K562 (cell line): ENCODE data around the gene ATG12. TPM values are rescaled to one million over a fixed set of nuclear protein-coding genes. Genes with fewer than 3 reads are reported as not detected.

Experiments used
- ATAC-seq: fragments of 200-7000 bp; cut with Tn5 transposase; 3 replicates; pipeline ENCODE4 v1.9.1; 2020; ENCODE audit warnings: moderate library complexity
- BruUV-seq: library from RNA; stranded (reverse); fragments of 400-500 nt; replicated peaks from 2 replicates; lab custom pipeline; 2021; lab: Mats Ljungman, UMichigan
- CTCF ChIA-PET: fragments of 300-600 bp; formaldehyde crosslinking; extraction: SDS; loops from one replicate; lab custom pipeline; 2021; ENCODE audit warnings: low intra/inter-chr PET ratio; lab: Yijun Ruan, JAX
- POLR2A ChIA-PET: fragments of 300-600, 350-650 bp; sonication (Branson Sonifier 250); formaldehyde crosslinking; extraction: SDS; loops from one replicate; lab custom pipeline; 2021; ENCODE audit warnings: antibody characterized with exemption, inconsistent platforms; lab: Yijun Ruan, JAX
- DNase-seq, 4 experiments: peaks; one replicate each; pipeline versions ENCODE4 v3.0.0 to v3.0.0-alpha.2; 2011 to 2018; ENCODE audit warnings: low spot score in 3 of 4, mixed read lengths in 3 of 4; ENCODE audit errors: extremely low read depth in 1 of 4
- FAIRE-seq: peaks from 2 replicates; lab custom pipeline; 2011; peaks lifted over from hg19 to GRCh38; lab: Jason Lieb, UNC
- H2AFZ ChIP-seq: 2 replicates; pipeline ENCODE4 v1.6.0; 2011; ENCODE audit warnings: low read depth, low read length, control low read depth, inconsistent platforms
- H3K27ac ChIP-seq: fragments of 200-600 bp; 3 replicates; pipeline ENCODE4 v1.8.0; 2011; ENCODE audit warnings: low read depth, mild to moderate bottlenecking, control low read depth, inconsistent platforms, low read length, moderate library complexity, mixed read lengths; ENCODE audit errors: extremely low read depth
- H3K27me3 ChIP-seq, 2 experiments: fragments of 300-600 bp in 1 of 2; 2 replicates in 1 of 2; 3 replicates in 1 of 2; pipeline versions ENCODE4 v1.6.0 to v1.8.0; 2011; ENCODE audit warnings: inconsistent platforms in 2 of 2, low read length in 2 of 2, mild to moderate bottlenecking in 1 of 2, mixed read lengths in 1 of 2, moderate library complexity in 1 of 2; ENCODE audit not compliant: control insufficient read depth in 2 of 2, insufficient read depth in 2 of 2
- H3K36me3 ChIP-seq: fragments of 300-600 bp; 3 replicates; pipeline ENCODE4 v1.8.0; 2011; ENCODE audit warnings: mild to moderate bottlenecking, low read length, inconsistent platforms; ENCODE audit not compliant: control insufficient read depth, insufficient read depth
- H3K4me1 ChIP-seq, 2 experiments: fragments of 200-600 bp in 1 of 2; replicated peaks in 1 of 2; 2 replicates in 1 of 2; 3 replicates in 1 of 2; pipeline versions ENCODE4 v1.5.1 to v1.8.0; 2011; ENCODE audit warnings: inconsistent platforms in 2 of 2, low read length in 2 of 2, mild to moderate bottlenecking in 1 of 2, mixed read lengths in 1 of 2, moderate library complexity in 1 of 2; ENCODE audit not compliant: control insufficient read depth in 2 of 2, insufficient read depth in 2 of 2
- H3K4me2 ChIP-seq: 2 replicates; pipeline ENCODE4 v1.6.1; 2011; ENCODE audit warnings: low read length, control low read depth, inconsistent platforms, mixed read lengths; ENCODE audit not compliant: insufficient read depth
- H3K4me3 ChIP-seq: fragments of 200-600 bp; sonication (generic), shearing (Covaris generic); 2 replicates; pipeline ENCODE4 v1.5.1; 2016; ENCODE audit warnings: control low read depth, inconsistent platforms
- H3K79me2 ChIP-seq: fragments of 200-600 bp; 3 replicates; pipeline ENCODE4 v1.8.0; 2011; ENCODE audit warnings: low read length, inconsistent platforms; ENCODE audit not compliant: control insufficient read depth, insufficient read depth
- H3K9ac ChIP-seq, 2 experiments: 2 replicates each; pipeline versions ENCODE4 v1.6.0 to v1.6.1; 2011; ENCODE audit warnings: low read depth in 2 of 2, low read length in 2 of 2, control low read depth in 1 of 2, inconsistent platforms in 1 of 2, mild to moderate bottlenecking in 1 of 2, mixed read lengths in 1 of 2; ENCODE audit not compliant: insufficient read depth in 1 of 2
- H3K9me1 ChIP-seq: one replicate; pipeline ENCODE4 v1.6.0; 2011; ENCODE audit warnings: inconsistent platforms, mild to moderate bottlenecking, low read length, moderate library complexity; ENCODE audit not compliant: control insufficient read depth, insufficient read depth
- H3K9me3 ChIP-seq: replicated peaks from 2 replicates; pipeline ENCODE4 v1.5.1; 2011; ENCODE audit warnings: low read depth, low read length, inconsistent platforms; ENCODE audit not compliant: control insufficient read depth, insufficient read depth
- H4K20me1 ChIP-seq: replicated peaks from 2 replicates; pipeline ENCODE4 v1.6.1; 2011; ENCODE audit warnings: low read length, inconsistent platforms, mixed read lengths; ENCODE audit not compliant: control insufficient read depth, insufficient read depth
- GATAD2B ChIP-seq: fragments of 450-650 bp; IDR thresholded peaks from 2 replicates; pipeline ENCODE4 v1.6.1; 2017; ENCODE audit warnings: mild to moderate bottlenecking, borderline replicate concordance
- JUN ChIP-seq, 2 experiments: sonication (generic) in 1 of 2; formaldehyde crosslinking in 1 of 2; IDR thresholded peaks; 2 replicates each; pipeline versions ENCODE4 v1.6.1 to v1.8.0; 2012 to 2022; ENCODE audit warnings: borderline replicate concordance in 2 of 2, mild to moderate bottlenecking in 2 of 2, improper control_type of control experiment in 1 of 2, low read depth in 1 of 2, low read length in 1 of 2, missing genetic modification reagents in 1 of 2
- MEIS2 ChIP-seq: fragments of 450-650 bp; IDR thresholded peaks from 2 replicates; pipeline ENCODE4 v1.6.1; 2014; ENCODE audit warnings: mild to moderate bottlenecking; ENCODE audit not compliant: partially characterized antibody
- POLR2A ChIP-seq: fragments of 450-650 bp; conservative IDR thresholded peaks from 2 replicates; pipeline ENCODE4 v1.6.1; 2016
- PYGO2 ChIP-seq: fragments of 450-650 bp; IDR thresholded peaks from 2 replicates; pipeline ENCODE4 v1.6.1; 2016; ENCODE audit warnings: mild to moderate bottlenecking, missing genetic modification characterization, moderate library complexity, missing compliant biosample characterization
- TAF15 ChIP-seq: fragments of 200-400 bp; formaldehyde crosslinking; IDR thresholded peaks from 2 replicates; pipeline ENCODE4 v1.6.1; 2017; ENCODE audit warnings: mild to moderate bottlenecking, low read depth, low read length, moderate library complexity
- ZNF398 ChIP-seq: fragments of 250-450 bp; sonication (Bioruptor Pico); IDR thresholded peaks from 2 replicates; pipeline ENCODE4 v1.8.0; 2021; ENCODE audit warnings: moderate library complexity, mild to moderate bottlenecking, inconsistent platforms
- ZNF696 ChIP-seq: fragments of 250-450 bp; sonication (Bioruptor Pico); conservative IDR thresholded peaks from 2 replicates; pipeline ENCODE4 v1.4.0; 2020; ENCODE audit warnings: mild to moderate bottlenecking, moderate library complexity
- WGBS: fragments of 100-300 bp; shearing (Covaris generic); methylation state at CpG from one replicate; pipeline ENCODE4 v1.1.6; 2016; ENCODE audit warnings: low coverage, mixed read lengths; ENCODE audit not compliant: insufficient coverage; ENCODE audit errors: missing lambda C conversion rate; 5-methylcytosine and 5-hydroxymethylcytosine counted together
- in situ Hi-C: fragments of 300-500 bp; cut with MboI; formaldehyde crosslinking; loops from 4 replicates; pipeline ENCODE4 v1.15.0; 2018; ENCODE audit warnings: inconsistent platforms, mixed read lengths
- intact Hi-C: fragments of 100-400 bp; cut with micrococcal nuclease; formaldehyde crosslinking; loops from 2 replicates; pipeline ENCODE4 v1.14.2; 2022
- polyA plus RNA-seq, 8 experiments: library from polyadenylated mRNA; depleted of rRNA in 4 of 8; stranded (reverse) in 5 of 8; unstranded in 3 of 8; fragments of >200 nt; fragmentation: Nextera tagmentation in 2 of 8; fragmentation: Illumina TruSeq in 1 of 8; extraction: Ambion mirVana in 2 of 8; extraction: Trizol in 1 of 8; gene quantifications; 2 replicates each; pipeline versions ENCODE4 v1.2.1 to v1.2.3, GENCODE V29; 2011 to 2014; ENCODE audit warnings: inconsistent platforms in 1 of 8, missing spikeins in 1 of 8
- total RNA-seq, 7 experiments: library from RNA; depleted of rRNA in 6 of 7; stranded (reverse); fragments of >200 nt in 6 of 7; fragmentation: Illumina TruSeq in 2 of 7; extraction: Trizol in 2 of 7; gene quantifications; 2 replicates each; pipeline versions ENCODE4 v1.2.1 to v1.2.3, GENCODE V29; 2011 to 2021; ENCODE audit warnings: low replicate concordance in 1 of 7
- TF ChIP-seq, protein P1 (sequence below): fragments of 450-650 bp; IDR thresholded peaks from 2 replicates; pipeline ENCODE4 v1.6.1; 2018; ENCODE audit not compliant: partially characterized antibody

Gene ATG12
- total and polyA plus RNA-seq, 9 of the 15 experiments (the other 6 are each of a cell fraction or from before 2014, with no cell fraction given) = 21.6 to 132 (median 61.3) TPM

- TF ChIP-seq TAF15 (no peak), GATAD2B (no peak), ZNF398 (CRISPR knock-in tag) (no peak), ZNF696 (no peak), POLR2A (no peak), JUN (IDR thresholded peaks at IDR 0.05; ENCODE audit: borderline replicate concordance, low read depth, low read length) (no peak), JUN (CRISPR knock-in tag; IDR thresholded peaks at IDR 0.05; ENCODE audit: borderline replicate concordance) (no peak), PYGO2 (tag) (no peak)
Observed at GRCh38 chr5:115817386-115817785, 24.0 kb downstream of the ATG12 start (continued).

- Histone ChIP-seq H3K4me2 (no peak within 1 kb of the TSS), H3K27ac (no peak within 1 kb of the TSS), H3K4me1 (no peaks in the 10 kb centered on the region; a peak in 1 of 5 replicates), H3K9ac (no peak within 1 kb of the TSS), H3K79me2 (no peaks in the 10 kb centered on the region), H3K4me3 (no peak within 1 kb of the TSS), H3K9me3 (peaks cover 4% of the 10 kb centered on the region; the same call in 1 of the 2 replicates), H3K27me3 (peaks cover 26 to 30% of the 10 kb centered on the region in 2 experiments; a peak in 4 of 5 replicates), H3K9me1 (no peaks in the 10 kb centered on the region), H4K20me1 (no peaks in the 10 kb centered on the region), H2AFZ (no peak within 1 kb of the TSS), H3K36me3 (no peaks in the 10 kb centered on the region)
- intact Hi-C loops (no loop called here), in situ Hi-C loops (no loop called here)
- ChIA-PET CTCF (no interaction called here), POLR2A (no interaction called here)
- DNase-seq (no peak), ATAC-seq (no peak), FAIRE-seq (no peak)
- 43% methylated on average over 57 of the region's 69 CpGs for WGBS
- BruUV-seq = no TSS peak
- TF ChIP-seq, protein P1, sequence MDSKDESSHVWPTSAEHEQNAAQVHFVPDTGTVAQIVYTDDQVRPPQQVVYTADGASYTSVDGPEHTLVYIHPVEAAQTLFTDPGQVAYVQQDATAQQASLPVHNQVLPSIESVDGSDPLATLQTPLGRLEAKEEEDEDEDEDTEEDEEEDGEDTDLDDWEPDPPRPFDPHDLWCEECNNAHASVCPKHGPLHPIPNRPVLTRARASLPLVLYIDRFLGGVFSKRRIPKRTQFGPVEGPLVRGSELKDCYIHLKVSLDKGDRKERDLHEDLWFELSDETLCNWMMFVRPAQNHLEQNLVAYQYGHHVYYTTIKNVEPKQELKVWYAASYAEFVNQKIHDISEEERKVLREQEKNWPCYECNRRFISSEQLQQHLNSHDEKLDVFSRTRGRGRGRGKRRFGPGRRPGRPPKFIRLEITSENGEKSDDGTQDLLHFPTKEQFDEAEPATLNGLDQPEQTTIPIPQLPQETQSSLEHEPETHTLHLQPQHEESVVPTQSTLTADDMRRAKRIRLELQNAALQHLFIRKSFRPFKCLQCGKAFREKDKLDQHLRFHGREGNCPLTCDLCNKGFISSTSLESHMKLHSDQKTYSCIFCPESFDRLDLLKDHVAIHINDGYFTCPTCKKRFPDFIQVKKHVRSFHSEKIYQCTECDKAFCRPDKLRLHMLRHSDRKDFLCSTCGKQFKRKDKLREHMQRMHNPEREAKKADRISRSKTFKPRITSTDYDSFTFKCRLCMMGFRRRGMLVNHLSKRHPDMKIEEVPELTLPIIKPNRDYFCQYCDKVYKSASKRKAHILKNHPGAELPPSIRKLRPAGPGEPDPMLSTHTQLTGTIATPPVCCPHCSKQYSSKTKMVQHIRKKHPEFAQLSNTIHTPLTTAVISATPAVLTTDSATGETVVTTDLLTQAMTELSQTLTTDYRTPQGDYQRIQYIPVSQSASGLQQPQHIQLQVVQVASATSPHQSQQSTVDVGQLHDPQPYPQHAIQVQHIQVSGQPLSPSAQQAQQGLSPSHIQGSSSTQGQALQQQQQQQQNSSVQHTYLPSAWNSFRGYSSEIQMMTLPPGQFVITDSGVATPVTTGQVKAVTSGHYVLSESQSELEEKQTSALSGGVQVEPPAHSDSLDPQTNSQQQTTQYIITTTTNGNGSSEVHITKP = peak; percentile 24
- TF ChIP-seq MEIS2 = no peak
Observed at GRCh38 chr5:115816226-115817081, 24.9 kb downstream of the ATG12 start, which contains the start of gene CDO1. Gene CDO1 (minus strand): TSS chr5:115816659. CDS start chr5:115816397, 262 bp downstream.
